Mucosa of gallbladder (tissue), 1 donor: Measurements from ENCODE around the gene GRAMD1B. TPM values are rescaled to one million over a fixed set of nuclear protein-coding genes. Genes with fewer than 3 reads are reported as not detected.
"Not testable (repeated sequence)": the region's sequence is repeated elsewhere in the genome, so short reads cannot be mapped to it uniquely, and the experiment has no call there.

ENCODE experiments used
- DNase-seq: peaks from one replicate; pipeline ENCODE4 v3.0.0-alpha.2; 2020; ENCODE audit warnings: low spot score
- total RNA-seq: library from RNA; stranded (reverse); gene quantifications from one replicate; pipeline ENCODE4 v1.2.1, GENCODE V29; 2021
- donor health status: DM: no; HTN: no; CAD: no.

The GRAMD1B gene
- total RNA-seq, 1 donor from 2014 or later = 118 TPM

DNA sequence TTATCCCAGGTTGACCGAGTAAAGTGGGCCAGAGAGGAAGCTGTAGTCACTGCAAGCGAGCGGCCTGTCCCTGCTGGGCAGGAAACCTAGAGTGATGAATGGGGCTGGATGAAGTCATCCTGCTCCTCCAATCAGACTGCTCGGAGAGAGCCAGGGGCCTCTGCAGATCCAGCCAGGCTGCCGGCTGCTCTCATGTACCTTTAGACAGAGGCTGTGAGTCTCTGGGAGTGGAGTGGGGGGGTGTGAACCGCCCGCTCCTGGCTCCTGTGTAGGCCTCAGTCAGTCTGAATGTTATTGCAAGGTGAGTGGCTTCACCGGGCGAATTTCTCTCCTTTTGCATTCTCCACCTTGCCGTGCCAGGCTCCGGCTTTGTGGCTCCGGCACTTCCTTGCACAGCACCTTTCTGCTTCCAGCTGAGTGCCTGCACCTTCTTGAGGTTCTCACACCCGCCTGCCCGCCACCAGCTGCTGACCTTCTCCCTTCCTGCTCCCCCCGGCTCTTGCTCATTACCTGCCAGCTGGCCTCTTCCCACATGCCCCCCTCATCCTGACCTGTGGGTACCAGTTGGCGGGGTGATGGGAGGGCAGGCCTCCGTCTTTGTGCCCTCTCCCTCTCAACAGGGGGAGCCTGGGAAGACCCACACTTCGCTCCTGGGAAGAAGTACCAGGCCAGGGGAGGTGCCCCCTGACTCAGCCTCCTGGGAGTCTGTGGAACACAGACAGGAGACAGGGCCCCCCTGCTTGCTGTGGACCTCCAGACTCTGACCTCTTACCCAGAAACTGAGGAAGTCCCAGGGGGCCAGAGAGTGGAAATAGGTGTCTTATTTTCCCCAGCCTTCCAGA lies 79.9 kb downstream of the GRAMD1B start:
- DNase-seq = no peak

DNA sequence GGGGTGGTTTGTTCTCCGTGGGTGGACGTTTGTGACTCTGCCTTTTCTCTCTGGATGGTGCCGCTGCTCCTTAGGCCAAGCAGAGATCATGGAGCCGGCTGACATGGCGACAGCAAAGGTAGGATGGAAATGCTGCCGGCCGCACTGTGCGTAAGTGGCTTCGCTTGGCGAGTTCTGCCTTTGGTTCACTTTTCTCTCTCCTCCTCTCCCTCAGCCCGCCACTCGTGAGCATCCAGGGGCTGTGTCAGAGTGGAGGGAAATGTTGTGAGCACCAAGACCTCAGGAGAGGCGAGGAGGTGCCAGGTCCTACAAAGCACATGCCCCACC lies 80.5 kb downstream of the GRAMD1B start:
- no peak for DNase-seq

DNA sequence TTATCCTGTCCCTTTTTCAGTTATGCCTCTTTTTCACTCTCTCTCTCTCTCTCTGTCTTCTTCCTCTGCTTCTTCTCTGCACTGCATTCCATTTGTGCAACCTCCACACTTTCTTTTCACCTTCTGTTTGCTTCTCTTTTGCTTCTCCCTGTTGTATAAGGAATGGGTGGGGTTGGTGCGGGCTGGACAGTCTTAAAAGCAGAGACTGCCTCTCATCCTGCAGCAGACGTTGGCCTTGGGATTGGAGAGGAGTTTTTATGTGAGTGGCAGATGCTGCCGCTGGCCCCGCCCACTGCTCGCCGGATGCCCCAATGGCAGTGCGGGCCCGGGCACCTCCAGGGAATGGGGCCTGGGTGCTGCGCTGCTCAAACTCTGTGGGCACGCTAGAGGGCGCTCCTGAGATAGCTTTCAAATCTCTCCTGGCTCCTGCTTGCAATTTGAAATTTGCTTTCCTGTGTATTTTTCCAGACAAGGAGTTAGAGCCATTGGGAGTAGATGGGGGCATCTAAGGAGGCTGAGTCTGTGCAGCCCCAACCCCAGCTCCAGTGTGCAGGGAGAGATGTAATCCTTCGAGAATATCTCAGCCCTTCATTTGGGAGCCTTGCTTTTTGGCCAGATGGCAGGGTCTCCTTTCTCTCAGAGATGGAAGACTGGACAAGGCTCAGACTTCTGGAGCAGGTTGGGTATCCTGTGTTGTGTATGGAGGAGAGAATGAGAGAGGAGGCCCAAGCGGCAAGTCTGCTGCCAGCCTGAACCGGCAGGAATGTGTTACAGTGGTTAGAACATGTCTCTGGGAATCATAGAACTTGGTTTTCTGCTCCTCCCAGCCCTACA lies 81.2 kb downstream of the GRAMD1B start:
- DNase-seq = peak; percentile 80

DNA sequence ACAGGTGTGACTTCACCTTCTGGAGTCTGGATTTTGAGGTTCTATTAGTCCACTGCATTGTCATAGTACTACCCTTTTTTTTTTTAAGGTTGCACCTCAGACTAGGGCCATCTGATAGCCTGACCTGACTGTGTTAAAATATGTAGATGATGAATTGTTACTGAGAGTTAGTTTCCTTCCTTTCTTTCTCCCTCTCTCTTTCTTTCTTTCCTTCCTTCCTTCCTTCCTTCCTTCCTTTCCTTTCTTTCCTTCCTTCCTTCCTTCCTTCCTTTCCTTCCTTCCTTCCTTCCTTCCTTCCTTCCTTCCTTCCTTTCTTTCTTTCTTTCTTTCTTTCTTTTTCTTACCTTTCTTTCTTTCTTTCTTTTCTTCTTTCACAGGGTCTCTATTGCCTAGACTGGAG lies 83.2 kb downstream of the GRAMD1B start:
- DNase-seq = not testable (repeated sequence)

DNA sequence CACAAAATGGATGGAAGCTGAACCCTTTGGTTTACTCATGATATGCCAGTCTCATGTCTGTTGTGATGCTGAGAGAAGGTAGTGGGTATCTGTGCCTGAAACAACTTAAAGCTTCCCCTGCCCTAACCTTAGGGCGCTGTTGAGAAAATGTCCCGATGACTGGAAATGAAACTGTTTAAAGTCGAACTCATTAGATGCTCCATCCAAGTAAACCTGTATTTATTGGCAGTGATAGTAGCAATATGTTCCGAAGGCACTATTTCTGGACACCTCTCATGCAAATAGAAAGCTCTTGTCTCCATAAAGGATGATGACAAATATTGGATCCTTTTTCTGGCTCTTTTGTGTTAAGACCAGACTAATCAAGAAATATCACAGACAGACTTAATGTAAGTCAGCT lies 86.2 kb downstream of the GRAMD1B start:
- DNase-seq = no peak

DNA sequence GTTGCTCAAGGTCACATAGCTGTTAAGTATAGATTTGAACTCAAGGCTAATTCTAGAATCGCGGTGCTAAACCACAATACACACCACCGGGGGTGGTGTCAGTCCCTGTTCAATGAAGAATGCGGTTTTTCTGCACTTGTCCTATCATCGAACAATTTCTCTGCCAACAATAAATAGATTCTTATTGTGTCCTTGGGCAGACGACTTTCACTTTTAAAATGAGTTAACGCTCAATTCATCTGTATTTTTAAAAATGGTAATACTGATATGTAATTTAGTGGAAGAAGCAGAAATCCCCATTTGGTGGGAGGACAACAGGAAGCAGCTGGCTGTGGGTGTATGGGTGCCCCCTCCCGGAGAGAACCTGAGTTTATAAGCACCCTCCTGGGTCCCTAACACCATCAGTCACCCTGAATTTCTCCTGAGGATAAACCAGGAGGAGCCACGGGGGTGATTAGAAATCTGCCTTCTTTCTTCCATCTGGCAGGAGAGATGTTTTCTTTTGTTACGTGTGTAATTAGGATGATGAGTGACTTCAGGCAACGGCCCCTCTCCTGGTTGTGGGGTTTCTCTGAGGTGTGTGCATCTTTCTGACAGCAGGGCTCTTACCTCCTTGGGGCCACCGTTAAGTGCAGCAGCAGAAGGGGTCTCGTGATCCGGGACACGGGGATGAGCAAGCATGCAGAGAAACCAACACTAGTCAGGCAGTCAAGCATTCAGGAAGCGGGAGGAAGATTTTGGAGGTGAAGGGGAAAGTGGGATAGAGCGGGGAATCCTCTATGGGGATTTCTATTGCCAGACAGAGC lies 87.7 kb downstream of the GRAMD1B start:
- no peak for DNase-seq

DNA sequence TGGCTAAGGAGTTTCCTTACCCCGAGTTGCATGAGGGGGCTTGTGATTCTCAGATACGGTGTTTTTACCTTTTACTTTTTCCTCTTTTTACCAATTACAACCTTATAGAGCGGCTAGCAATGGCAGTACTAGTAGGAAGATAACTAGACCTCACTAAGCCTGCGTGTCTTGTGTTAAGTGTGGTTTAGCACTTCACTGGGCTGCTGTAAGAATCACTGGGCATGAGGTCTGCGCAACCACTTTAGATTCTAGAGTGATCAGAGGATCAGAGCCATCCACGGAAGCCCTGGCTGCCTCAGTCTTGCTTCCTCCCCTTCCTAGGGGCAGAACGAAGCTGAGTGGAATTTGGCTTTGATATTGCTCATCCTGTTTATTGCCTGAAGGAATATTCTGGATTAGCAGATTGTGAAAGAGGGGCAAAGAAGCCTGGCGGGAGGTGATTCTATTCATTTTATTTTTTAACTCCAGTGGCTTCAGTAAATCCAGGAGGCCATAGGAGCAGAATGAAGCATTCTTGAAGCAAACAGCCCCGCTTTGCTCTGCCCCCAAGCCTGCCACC lies 88.5 kb downstream of the GRAMD1B start:
- no peak for DNase-seq

DNA sequence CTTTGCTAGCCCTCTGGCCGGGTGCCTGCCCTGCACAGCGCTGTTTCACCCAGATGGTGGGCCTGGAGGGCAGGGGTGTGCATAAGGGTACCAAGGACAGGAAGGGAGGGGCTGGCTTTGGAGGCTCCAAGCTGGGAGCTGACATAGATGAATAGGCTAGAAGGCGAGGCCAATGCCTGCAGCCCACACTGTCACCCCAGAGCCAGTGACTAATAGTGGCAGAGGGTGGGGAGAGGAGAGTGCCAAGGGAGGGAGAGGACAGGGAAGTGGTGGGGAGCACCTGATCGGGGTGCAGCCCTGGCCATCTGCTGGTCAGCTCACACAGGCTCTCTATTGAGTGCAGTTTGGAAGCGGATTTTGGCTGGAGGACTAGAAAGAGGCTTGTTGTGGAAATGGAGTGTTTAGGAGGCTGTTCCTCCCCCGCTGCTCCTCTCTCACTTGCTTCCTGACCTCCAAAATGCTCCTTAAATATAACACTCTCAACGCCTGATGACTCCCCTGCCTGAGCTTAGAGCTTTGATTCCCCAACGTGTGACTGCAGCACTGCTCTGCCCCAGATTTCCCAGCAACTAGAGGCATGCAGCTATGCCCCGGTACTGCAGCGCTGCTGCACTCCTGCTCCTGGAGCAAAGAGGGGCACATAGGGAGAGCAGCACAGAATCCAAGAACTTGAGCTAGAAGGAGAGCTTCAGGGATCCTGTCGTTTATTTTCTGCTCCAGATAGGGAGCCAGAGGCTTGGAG lies 89.2 kb downstream of the GRAMD1B start:
- no peak for DNase-seq

DNA sequence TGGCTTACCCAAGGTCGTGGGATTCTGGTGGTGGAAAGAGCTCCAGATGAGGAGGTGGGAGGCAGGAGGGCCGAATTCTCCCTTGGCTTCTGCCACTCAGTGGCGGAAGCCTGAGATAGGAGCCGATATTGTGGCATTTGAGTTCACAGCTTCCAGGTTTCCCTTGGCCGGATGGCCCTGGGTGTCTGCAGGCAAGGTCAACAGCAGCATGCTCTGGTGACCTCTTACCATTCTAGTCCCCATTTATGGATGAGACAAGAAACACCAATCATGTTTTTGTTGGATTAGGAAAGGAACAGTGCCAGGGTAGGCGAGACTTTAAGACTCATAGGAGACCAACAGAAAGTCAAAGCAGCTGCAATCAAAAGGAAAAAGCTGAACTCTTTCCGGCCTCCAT lies 89.7 kb downstream of the GRAMD1B start:
- no peak for DNase-seq

DNA sequence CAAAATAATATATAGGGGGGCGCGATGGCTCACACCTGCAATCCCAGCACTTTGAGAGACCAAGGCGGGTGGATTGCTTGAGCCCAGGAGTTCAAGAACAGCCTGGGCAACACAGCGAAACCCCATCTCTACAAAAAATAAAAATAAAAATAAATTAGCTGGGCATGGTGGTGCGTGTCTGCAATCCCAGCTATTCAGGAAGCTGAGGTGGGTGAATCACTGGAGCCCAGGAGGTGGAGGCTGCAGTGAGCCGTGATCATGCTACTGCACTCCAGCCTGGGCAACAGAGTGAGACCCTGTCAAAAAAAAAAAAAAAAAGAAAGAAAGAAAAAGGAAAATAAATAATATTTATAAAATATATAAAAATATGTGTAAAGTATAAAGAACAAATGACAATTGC lies 90.4 kb downstream of the GRAMD1B start:
- DNase-seq = not testable (repeated sequence)

DNA sequence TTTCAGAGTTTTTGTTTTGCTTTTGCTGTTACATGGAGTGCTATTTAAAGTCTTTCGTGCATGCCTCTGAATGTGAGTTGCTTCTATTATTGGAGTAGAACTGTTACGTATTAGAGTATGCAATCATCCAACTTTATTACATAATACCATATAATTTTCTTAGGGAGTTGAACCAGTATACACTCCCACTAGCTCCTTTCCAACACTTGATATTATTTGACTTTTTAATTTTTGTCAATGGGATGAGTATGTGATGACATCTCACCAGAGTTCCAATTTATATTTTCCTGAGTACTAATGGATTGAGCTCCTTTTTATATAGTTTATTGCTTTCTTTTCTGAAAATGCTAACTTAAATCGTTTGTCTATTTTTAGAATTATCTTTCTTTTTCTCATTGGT lies 90.9 kb downstream of the GRAMD1B start:
- no peak for DNase-seq

DNA sequence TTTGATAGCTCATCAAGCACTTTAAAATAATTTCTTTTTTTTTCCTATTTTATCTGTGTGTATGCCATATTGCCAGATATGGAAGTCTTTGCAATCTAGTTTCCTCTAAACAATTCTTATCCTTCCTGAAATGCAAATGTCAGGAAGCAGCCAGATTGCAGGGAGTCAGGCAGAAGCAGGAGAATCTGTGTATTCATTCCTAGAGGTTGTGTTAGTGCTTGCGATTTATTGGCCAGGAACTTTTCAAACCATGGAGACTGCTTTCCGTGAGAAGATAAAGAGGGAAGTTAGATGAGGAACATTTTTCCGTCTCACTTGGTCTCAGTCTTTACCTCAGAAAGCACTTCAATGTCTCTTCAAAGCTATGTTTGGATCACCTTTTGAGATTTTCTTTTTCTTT lies 91.9 kb downstream of the GRAMD1B start:
- DNase-seq = no peak

DNA sequence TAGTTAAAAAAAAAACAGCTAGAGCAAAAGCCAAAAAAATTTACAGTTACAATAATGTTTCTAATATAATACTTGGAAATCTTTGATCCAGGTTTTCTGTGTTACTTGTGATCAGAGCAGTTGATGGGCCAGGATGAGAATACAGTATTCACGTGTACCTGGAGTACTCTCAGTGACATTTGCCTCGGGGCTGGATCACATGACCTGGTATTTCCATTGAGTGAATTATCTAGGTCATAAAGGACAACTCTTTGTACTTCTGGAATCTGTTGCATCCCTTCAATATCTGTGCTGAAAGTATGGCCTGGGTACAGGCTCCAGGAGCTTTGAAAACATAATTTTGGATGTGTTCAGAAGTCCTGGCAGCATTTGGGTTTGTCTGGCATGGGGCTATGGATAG lies 93.5 kb downstream of the GRAMD1B start:
- DNase-seq = no peak

DNA sequence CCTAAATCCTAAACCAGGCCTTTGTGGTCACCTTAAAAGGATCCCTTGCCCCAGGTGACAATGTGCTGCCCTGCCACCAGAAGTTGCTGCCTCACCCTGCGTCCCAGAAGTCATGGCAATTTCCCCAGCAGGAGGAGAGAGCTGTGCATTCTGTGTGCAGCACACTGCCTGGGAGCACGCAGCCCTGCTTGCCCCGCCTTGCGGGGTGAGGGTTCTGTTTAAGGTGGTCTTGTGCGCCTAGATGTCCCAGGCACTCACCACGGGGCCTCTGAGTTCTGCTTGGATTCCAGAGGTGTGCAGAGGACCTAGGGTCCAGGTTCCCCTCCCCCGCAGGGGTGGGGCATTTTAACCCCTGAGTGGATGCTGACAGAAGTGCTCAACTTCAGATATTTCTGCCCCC lies 95.0 kb downstream of the GRAMD1B start:
- no peak for DNase-seq

DNA sequence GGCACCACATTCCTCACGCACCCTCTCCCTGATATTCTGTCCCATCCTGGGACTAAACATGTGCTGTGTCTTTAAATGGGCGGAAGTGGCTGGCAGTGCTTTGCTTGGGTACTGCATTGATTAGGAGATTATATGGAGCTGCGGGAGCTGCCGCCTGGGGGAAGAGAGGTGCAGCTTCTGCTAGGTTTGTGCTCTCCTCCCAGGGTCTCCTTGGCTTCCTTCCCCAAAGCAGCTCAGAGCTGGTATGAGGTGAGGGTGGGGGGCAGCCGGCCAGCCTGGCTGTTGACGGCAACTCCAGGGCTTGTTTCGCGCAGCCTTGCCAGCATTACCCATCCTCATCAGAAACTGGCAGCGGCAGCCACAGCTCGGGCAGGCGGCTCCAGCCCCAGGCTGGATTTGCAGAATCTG lies 95.4 kb downstream of the GRAMD1B start:
- no peak for DNase-seq

DNA sequence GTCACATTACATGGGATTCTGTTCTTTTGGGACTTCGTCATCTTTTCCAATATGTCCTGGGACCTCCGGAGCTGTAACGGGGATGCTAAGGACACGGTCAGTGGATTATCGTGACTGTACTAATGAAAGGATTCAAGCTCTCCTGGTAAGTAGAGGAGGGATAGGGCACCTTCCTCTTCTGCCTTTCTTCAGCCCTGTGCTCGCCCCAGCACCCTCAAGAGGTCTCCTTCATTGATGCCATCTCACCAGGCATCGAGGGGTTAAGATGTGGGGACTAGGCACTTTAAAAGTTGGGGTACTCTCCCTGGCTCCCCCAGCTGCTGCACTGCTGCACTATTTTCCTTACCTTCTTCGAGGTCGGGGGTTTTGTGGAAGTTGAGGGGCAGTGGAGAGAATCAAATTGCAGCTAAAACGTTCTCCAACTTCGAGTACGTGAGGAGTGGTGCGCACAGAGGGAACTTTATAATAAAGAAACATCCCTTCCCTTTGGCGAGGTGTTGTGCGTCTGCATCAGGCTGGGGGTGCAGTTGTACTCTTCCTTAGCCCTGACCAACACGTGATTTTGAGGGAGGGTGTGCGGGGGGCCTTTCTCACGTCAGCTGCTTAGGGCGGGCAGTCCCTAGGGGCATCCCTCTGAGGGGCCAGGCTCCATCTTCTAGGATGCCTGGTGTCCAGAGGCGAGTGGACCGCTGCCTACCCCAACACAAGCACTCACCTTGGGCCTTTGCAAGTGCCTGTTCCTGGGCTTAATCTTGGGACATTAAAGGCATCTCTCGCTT lies 96.1 kb downstream of the GRAMD1B start:
- no peak for DNase-seq

DNA sequence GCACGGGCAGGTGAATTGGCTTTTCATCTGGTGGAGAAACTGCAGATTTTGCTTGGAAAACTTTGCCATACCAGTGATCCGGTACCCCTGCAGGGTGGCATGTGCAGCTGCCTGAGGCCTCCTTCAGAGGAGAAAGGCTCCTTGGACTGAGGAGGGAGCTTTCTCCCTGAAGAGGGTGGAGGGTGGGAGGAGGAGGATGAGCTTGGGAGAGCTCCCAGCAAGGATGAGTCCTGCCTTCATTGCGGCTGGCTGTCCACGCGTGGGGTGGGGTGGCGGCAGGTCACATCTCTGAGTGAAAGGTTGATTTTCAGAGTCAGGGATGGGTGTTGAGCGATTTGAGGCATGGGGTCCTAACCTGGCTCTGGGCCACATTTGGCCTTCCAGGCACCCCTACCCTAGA lies 96.8 kb downstream of the GRAMD1B start:
- no peak for DNase-seq

DNA sequence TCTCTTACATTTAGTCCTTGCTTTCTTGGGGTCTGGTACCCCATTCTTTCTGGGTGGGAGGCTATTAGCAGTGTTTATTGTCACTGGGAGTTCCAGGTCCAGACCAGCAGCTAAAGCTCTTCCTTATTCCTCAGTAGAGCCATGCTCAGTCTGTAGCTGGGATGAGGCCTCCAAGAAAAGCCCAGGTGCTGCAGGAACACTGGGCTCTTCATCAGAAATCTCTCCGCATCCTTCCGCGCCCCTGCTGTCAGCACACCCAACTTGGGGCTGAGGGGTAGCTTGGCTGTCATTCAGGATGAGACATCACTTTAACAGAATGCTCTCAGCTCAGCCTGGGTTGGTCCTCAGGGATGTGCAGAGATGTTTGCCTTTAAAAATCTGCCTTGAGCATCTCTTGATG lies 97.5 kb downstream of the GRAMD1B start:
- no peak for DNase-seq

DNA sequence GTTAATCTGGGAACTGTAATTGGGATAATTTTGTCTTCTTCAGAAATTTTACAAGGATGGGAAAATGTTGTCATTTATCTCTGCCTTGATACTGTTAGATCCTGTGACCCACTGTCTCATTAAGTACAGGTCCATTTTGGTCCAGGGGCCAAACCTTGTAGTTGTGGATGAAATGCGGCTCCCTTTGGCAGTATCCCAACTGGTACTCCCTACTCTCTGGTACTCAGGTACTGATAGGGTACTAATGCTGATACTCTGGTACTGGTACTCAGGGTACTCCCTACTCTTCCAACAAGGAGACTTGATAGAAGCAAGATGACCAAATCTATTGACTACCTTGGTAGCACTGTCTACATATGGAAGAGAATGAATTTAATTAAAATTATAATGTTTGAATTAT lies 97.9 kb downstream of the GRAMD1B start:
- DNase-seq = no peak

DNA sequence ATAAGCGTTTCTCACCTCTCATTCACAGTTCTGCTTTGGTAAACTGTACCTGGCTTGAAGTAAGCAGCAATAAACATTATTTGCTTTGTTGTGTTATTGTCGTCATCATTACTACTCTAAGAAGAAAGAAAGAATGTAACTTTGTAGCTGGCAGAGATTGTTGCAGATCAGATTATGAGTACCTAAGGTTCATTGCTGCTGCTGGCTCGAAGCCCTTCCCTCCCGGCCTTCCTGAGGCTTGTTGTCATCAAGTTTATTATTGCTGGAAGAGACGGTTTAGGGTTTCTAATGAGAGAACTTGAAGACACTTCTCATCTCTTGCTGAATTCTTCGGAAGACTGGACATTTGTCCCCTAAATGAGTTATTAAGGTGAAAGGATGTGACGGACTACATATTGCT lies 101.3 kb downstream of the GRAMD1B start:
- DNase-seq = no peak

DNA sequence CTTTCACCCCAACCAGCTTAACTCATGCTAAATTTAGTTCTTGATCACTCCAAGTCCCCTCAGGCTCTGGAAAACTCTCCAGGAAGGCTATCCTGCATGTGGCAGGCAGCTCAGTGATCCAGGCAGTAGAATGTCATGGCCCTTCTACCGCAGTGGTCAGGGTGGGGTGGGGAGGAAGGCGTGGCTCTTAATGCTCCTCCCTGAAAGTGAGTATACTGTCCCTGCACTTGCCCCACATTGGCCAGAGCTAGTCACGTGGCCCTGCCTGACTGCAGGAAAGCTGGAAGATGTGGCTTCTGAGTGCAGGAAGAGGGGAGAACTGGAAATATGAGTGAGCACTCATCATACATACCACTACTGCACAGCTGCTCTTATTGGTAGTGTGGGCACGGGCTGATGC lies 102.1 kb downstream of the GRAMD1B start:
- DNase-seq = no peak
